H1 (cell line): ENCODE data around the gene HDAC3. TPM values are rescaled to one million over a fixed set of nuclear protein-coding genes. Genes with fewer than 3 reads are reported as not detected.

Source experiments
- CTCF ChIA-PET: fragments of 300-600 bp; sonication (Branson Sonifier 250); formaldehyde crosslinking; loops from one replicate; lab custom pipeline; 2021; ENCODE audit not compliant: partially characterized antibody; lab: Charles Lee
- POLR2A ChIA-PET: fragments of 300-600 bp; sonication (Branson Sonifier 250); formaldehyde crosslinking; loops from one replicate; lab custom pipeline; 2021; ENCODE audit warnings: inconsistent platforms; ENCODE audit not compliant: partially characterized antibody; lab: Charles Lee
- DNase-seq, 2 experiments: peaks; one replicate each; pipeline versions ENCODE4 v3.0.0 to v3.0.0-alpha.2; 2010 to 2022; ENCODE audit warnings: low spot score in 2 of 2, low read depth in 1 of 2, mixed read lengths in 1 of 2
- FAIRE-seq: peaks from 2 replicates; lab custom pipeline; 2011; peaks lifted over from hg19 to GRCh38; lab: Jason Lieb, UNC
- H2AFZ ChIP-seq: 2 replicates; pipeline ENCODE4 v1.8.1; 2012; ENCODE audit warnings: low read length, inconsistent platforms
- H2AK5ac ChIP-seq: 2 replicates; pipeline ENCODE4 v1.6.1; 2013; ENCODE audit warnings: low read depth, low read length
- H2BK120ac ChIP-seq: replicated peaks from 2 replicates; pipeline ENCODE3; 2013; ENCODE audit warnings: low read depth, low read length, inconsistent platforms
- H2BK12ac ChIP-seq: 2 replicates; pipeline ENCODE4 v1.6.1; 2013; ENCODE audit warnings: low read depth, low read length
- H2BK15ac ChIP-seq: 2 replicates; pipeline ENCODE4 v1.6.1; 2013; ENCODE audit warnings: low read length
- H2BK20ac ChIP-seq: 2 replicates; pipeline ENCODE4 v1.6.1; 2013; ENCODE audit warnings: low read length
- H2BK5ac ChIP-seq: 2 replicates; pipeline ENCODE4 v1.6.1; 2013; ENCODE audit warnings: low read depth, low read length
- H3K14ac ChIP-seq: 2 replicates; pipeline ENCODE4 v1.6.1; 2013; ENCODE audit warnings: inconsistent platforms; ENCODE audit not compliant: insufficient read length
- H3K18ac ChIP-seq: 2 replicates; pipeline ENCODE4 v1.6.1; 2013; ENCODE audit warnings: low read length; ENCODE audit errors: extremely low read depth
- H3K23ac ChIP-seq: 2 replicates; pipeline ENCODE4 v1.6.1; 2013; ENCODE audit warnings: inconsistent platforms; ENCODE audit not compliant: insufficient read length
- H3K23me2 ChIP-seq: 2 replicates; pipeline ENCODE4 v1.6.1; 2013; ENCODE audit warnings: low read depth, low read length
- H3K27ac ChIP-seq: 2 replicates; pipeline ENCODE4 v1.6.1; 2011; ENCODE audit warnings: low read depth, low read length, inconsistent platforms
- H3K27me3 ChIP-seq, 4 experiments: replicated peaks in 1 of 4; 1 replicate in 1 of 4; 2 replicates in 3 of 4; pipeline versions ENCODE4 v1.6.1 to v1.8.1; 2011 to 2013; ENCODE audit warnings: low read length in 3 of 4, mild to moderate bottlenecking in 3 of 4, inconsistent platforms in 2 of 4, mixed read lengths in 2 of 4, moderate library complexity in 1 of 4; ENCODE audit not compliant: control insufficient read depth in 3 of 4, insufficient read depth in 3 of 4; ENCODE audit errors: extremely low read depth in 1 of 4
- H3K36me3 ChIP-seq, 4 experiments: 2 replicates each; pipeline versions ENCODE4 v1.6.1 to v1.8.1; 2011 to 2013; ENCODE audit warnings: mild to moderate bottlenecking in 4 of 4, low read length in 3 of 4, moderate library complexity in 2 of 4, control low read depth in 1 of 4, inconsistent platforms in 1 of 4; ENCODE audit not compliant: insufficient read depth in 4 of 4, control insufficient read depth in 2 of 4
- H3K4ac ChIP-seq: replicated peaks from 2 replicates; pipeline ENCODE3; 2013; ENCODE audit warnings: low read length, low read depth, mixed read lengths, inconsistent platforms; ENCODE audit not compliant: insufficient read length
- H3K4me1 ChIP-seq, 4 experiments: replicated peaks in 1 of 4; 1 replicate in 1 of 4; 2 replicates in 3 of 4; pipeline versions ENCODE4 v1.6.1 to v1.8.1; 2011 to 2013; ENCODE audit warnings: low read length in 3 of 4, inconsistent platforms in 2 of 4, mixed read lengths in 1 of 4; ENCODE audit not compliant: insufficient read depth in 4 of 4, control insufficient read depth in 3 of 4
- H3K4me2 ChIP-seq, 2 experiments: 2 replicates each; pipeline versions ENCODE4 v1.6.1 to v1.8.1; 2011 to 2013; ENCODE audit warnings: low read depth in 2 of 2, low read length in 2 of 2, control low read depth in 1 of 2, inconsistent platforms in 1 of 2, mild to moderate bottlenecking in 1 of 2; ENCODE audit not compliant: insufficient read depth in 1 of 2
- H3K4me3 ChIP-seq, 4 experiments: fragments of 200-600, 300-600 bp in 1 of 4; sonication (generic), shearing (Covaris generic), sonication (Bioruptor Twin) in 1 of 4; 2 replicates each; pipeline versions ENCODE4 v1.5.1 to v1.8.1; 2011 to 2016; ENCODE audit warnings: low read length in 4 of 4, low read depth in 3 of 4, control low read depth in 2 of 4, inconsistent platforms in 2 of 4, mild to moderate bottlenecking in 2 of 4, mixed read lengths in 1 of 4, moderate library complexity in 1 of 4; ENCODE audit not compliant: insufficient read depth in 2 of 4; ENCODE audit errors: extremely low read depth in 1 of 4
- H3K56ac ChIP-seq: replicated peaks from 2 replicates; pipeline ENCODE3; 2013; ENCODE audit warnings: low read depth, mild to moderate bottlenecking, mixed read lengths, low read length, inconsistent platforms; ENCODE audit not compliant: insufficient read length
- H3K79me1 ChIP-seq: 2 replicates; pipeline ENCODE4 v1.6.1; 2013; ENCODE audit warnings: low read depth, low read length, control low read depth
- H3K79me2 ChIP-seq, 2 experiments: 2 replicates each; pipeline versions ENCODE4 v1.6.1 to v1.8.1; 2012 to 2013; ENCODE audit warnings: low read length in 2 of 2, mild to moderate bottlenecking in 2 of 2, inconsistent platforms in 1 of 2; ENCODE audit not compliant: insufficient read depth in 2 of 2, control insufficient read depth in 1 of 2
- H3K9ac ChIP-seq, 4 experiments: replicated peaks in 1 of 4; 1 replicate in 1 of 4; 2 replicates in 3 of 4; pipeline versions ENCODE4 v1.6.1 to v1.8.1; 2011 to 2013; ENCODE audit warnings: low read depth in 3 of 4, low read length in 3 of 4, control low read depth in 2 of 4, mild to moderate bottlenecking in 2 of 4, moderate library complexity in 2 of 4, inconsistent platforms in 1 of 4; ENCODE audit errors: extremely low read depth in 1 of 4
- H3K9me3 ChIP-seq, 2 experiments: 2 replicates each; pipeline versions ENCODE4 v1.6.1 to v1.8.1; 2012 to 2013; ENCODE audit warnings: mild to moderate bottlenecking in 2 of 2, moderate library complexity in 2 of 2, control low read depth in 1 of 2, inconsistent platforms in 1 of 2, low read depth in 1 of 2, low read length in 1 of 2, mixed read lengths in 1 of 2; ENCODE audit not compliant: insufficient read depth in 2 of 2
- H4K20me1 ChIP-seq, 2 experiments: replicated peaks in 1 of 2; 2 replicates each; pipeline versions ENCODE3 to v1.8.1; 2011 to 2013; ENCODE audit warnings: inconsistent platforms in 2 of 2, low read length in 2 of 2, mild to moderate bottlenecking in 1 of 2; ENCODE audit not compliant: insufficient read depth in 2 of 2, control insufficient read depth in 1 of 2
- H4K5ac ChIP-seq: 2 replicates; pipeline ENCODE4 v1.6.1; 2013; ENCODE audit warnings: low read length, low read depth, mixed read lengths, inconsistent platforms; ENCODE audit not compliant: insufficient read length
- H4K8ac ChIP-seq: 2 replicates; pipeline ENCODE4 v1.8.0; 2013; ENCODE audit warnings: mild to moderate bottlenecking, moderate library complexity, low read length, inconsistent platforms; ENCODE audit not compliant: insufficient read depth; ENCODE audit errors: extremely low read depth
- H4K91ac ChIP-seq: replicated peaks from 2 replicates; pipeline ENCODE3; 2013; ENCODE audit warnings: low read length, mixed read lengths, inconsistent platforms; ENCODE audit not compliant: insufficient read length
- EGR1 ChIP-seq: IDR thresholded peaks from 2 replicates; pipeline ENCODE4 v1.6.1; 2011; ENCODE audit warnings: low read depth, low read length, borderline replicate concordance
- GABPA ChIP-seq: IDR thresholded peaks from 2 replicates; pipeline ENCODE4 v1.6.1; 2011; ENCODE audit warnings: mild to moderate bottlenecking, low read length, moderate library complexity, borderline replicate concordance; ENCODE audit not compliant: insufficient read depth
- KDM4A ChIP-seq: IDR thresholded peaks from one replicate; pipeline ENCODE4 v1.7.1; 2012; ENCODE audit warnings: low read depth, mild to moderate bottlenecking, moderate library complexity, low read length, inconsistent platforms; ENCODE audit not compliant: severe bottlenecking
- NRF1 ChIP-seq: IDR thresholded peaks from 2 replicates; pipeline ENCODE4 v1.6.1; 2011; ENCODE audit warnings: mild to moderate bottlenecking, low read depth, low read length, improper control_type of control experiment
- RNF2 ChIP-seq: fragments of 200-900, 300-1000 bp; sonication (generic); IDR thresholded peaks from 2 replicates; pipeline ENCODE4 v1.7.1; 2016; ENCODE audit warnings: borderline replicate concordance, low read depth, mild to moderate bottlenecking, antibody characterized with exemption, low read length; ENCODE audit not compliant: poor library complexity, severe bottlenecking; ENCODE audit errors: missing control alignments
- SAP30 ChIP-seq: fragments of 300-600 bp; sonication (generic); IDR thresholded peaks from 2 replicates; pipeline ENCODE4 v1.7.1; 2012; ENCODE audit warnings: low read length, moderate library complexity, mild to moderate bottlenecking, inconsistent platforms; ENCODE audit not compliant: insufficient read depth, insufficient replicate concordance
- SP1 ChIP-seq: IDR thresholded peaks from 2 replicates; pipeline ENCODE4 v1.6.1; 2011; ENCODE audit warnings: low read depth, low read length
- WGBS, 2 experiments: shearing (Covaris generic) in 1 of 2; methylation state at CpG; one replicate each; pipeline versions ENCODE4 v1.1.6 to v1.1.7; 2013 to 2015; ENCODE audit warnings: low lambda C conversion rate in 2 of 2, mixed read lengths in 2 of 2, inconsistent platforms in 1 of 2, low coverage in 1 of 2, missing lambda C conversion rate in 1 of 2; ENCODE audit not compliant: insufficient replicate concordance in 2 of 2, insufficient coverage in 1 of 2, insufficient read length in 1 of 2; ENCODE audit errors: extremely low coverage in 1 of 2, missing lambda C conversion rate in 1 of 2; 5-methylcytosine and 5-hydroxymethylcytosine counted together
- polyA plus RNA-seq, 7 experiments: library from polyadenylated mRNA; depleted of rRNA in 3 of 7; stranded (reverse) in 5 of 7; unstranded in 2 of 7; fragments of >200 nt in 5 of 7; fragments of 200-250 nt in 2 of 7; gene quantifications; 1 replicate in 5 of 7; 2 replicates in 1 of 7; 4 replicates in 1 of 7; pipeline versions ENCODE4 v1.2.1 to v1.2.3, GENCODE V29; 2011 to 2013; ENCODE audit warnings: missing spikeins in 2 of 7, mixed read lengths in 2 of 7
- total RNA-seq: library from RNA; stranded (reverse); fragmentation: NEBNext Ultra II Directional; extraction: Animal tissue kit (Norgen Biotek cat#: 25700); gene quantifications from 2 replicates; pipeline ENCODE4 v1.2.1, GENCODE V29; 2021
- TF ChIP-seq, protein P1 (sequence below): IDR thresholded peaks from 2 replicates; pipeline ENCODE4 v1.6.1; 2011; ENCODE audit warnings: low read depth, mild to moderate bottlenecking, low read length; ENCODE audit not compliant: insufficient read depth
- TF ChIP-seq, protein P2 (sequence below): IDR thresholded peaks from 2 replicates; pipeline ENCODE4 v1.6.1; 2012; ENCODE audit warnings: low read length, inconsistent platforms

The HDAC3 gene
- total and polyA plus RNA-seq, 2 of the 8 experiments (the other 6 are each of a cell fraction or from before 2014, with no cell fraction given), result 99.0 to 120 TPM

DNA sequence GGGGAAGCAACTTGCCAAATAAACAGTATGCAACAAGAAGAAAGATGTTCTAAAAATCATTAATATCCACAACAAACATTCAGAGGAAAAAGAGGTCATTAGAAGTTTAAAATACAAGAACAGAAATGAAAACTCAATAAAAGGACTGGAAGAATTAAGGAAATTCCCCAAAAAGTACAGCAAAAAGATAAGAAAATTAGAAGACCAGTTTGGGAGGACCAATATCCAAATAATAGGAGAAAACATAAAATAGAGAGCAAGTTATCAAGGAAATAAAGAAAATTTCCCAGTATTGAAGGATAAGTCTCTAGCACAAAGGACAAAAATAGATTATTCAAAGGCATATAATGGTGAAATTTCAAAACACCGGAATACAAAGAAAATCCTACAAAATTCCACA lies 39.8 kb downstream of the HDAC3 start:
- FAIRE-seq, result no peak
- Histone ChIP-seq H3K56ac (no peak overlapping the region), H4K20me1 (peaks cover 6 to 7% of the 10 kb centered on the region in 2 experiments), H2AK5ac (no peak overlapping the region), H3K4me3 (no peak overlapping the region), H2BK15ac (no peak overlapping the region), H3K23me2 (no peaks in the 10 kb centered on the region), H3K79me1 (0 out of 2 replicates have a peak, but pooled peaks cover 4% of the 10 kb centered on the region), H3K23ac (no peak overlapping the region), H3K18ac (no peak overlapping the region), H3K27me3 (no peaks in the 10 kb centered on the region), H3K4ac (no peak overlapping the region), H4K91ac (no peak overlapping the region), H4K8ac (no peak overlapping the region), H3K9me3 (no peaks in the 10 kb centered on the region), H2BK12ac (no peak overlapping the region), H3K4me1 (no peaks in the 10 kb centered on the region; a peak in 1 of 7 replicates), H2AFZ (no peak overlapping the region), H3K79me2 (peaks cover 0 to 54% of the 10 kb centered on the region in 2 experiments; a peak in 2 of 4 replicates), H4K5ac (no peak overlapping the region), H3K9ac (no peak overlapping the region), H3K14ac (no peak overlapping the region), H3K4me2 (no peak overlapping the region), H3K27ac (no peak overlapping the region), H3K36me3 (no peaks in the 10 kb centered on the region), H2BK120ac (no peak overlapping the region), H2BK5ac (no peak overlapping the region), H2BK20ac (no peak overlapping the region)
- ChIA-PET POLR2A (interaction anchor here (1.1 to 1.6 kb wide), 3 partner anchors 11 to 22 kb away, joined by 3 to 6 read pairs (median 3); partner anchors contain the start of gene DIAPH1), CTCF (interaction anchor here (0.6 to 4.0 kb wide), 10 partner anchors 13 to 166 kb away, joined by 3 to 46 read pairs (median 5); partner anchors contain the start of genes DIAPH1 and PCDHGA12)
- DNase-seq, result no peak
- TF ChIP-seq GABPA (no peak), SP1 (no peak), SAP30 (no peak), NRF1 (no peak), RNF2 (no peak), EGR1 (no peak), KDM4A (no peak)
- TF ChIP-seq, protein P1, sequence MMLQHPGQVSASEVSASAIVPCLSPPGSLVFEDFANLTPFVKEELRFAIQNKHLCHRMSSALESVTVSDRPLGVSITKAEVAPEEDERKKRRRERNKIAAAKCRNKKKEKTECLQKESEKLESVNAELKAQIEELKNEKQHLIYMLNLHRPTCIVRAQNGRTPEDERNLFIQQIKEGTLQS, result no peak
- TF ChIP-seq, protein P2, sequence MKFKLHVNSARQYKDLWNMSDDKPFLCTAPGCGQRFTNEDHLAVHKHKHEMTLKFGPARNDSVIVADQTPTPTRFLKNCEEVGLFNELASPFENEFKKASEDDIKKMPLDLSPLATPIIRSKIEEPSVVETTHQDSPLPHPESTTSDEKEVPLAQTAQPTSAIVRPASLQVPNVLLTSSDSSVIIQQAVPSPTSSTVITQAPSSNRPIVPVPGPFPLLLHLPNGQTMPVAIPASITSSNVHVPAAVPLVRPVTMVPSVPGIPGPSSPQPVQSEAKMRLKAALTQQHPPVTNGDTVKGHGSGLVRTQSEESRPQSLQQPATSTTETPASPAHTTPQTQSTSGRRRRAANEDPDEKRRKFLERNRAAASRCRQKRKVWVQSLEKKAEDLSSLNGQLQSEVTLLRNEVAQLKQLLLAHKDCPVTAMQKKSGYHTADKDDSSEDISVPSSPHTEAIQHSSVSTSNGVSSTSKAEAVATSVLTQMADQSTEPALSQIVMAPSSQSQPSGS, result no peak
- WGBS, 2 experiments, result 91% methylated on average over 1 of the region's 1 CpG; no CpG with 5 or more reads in 1 of the 2 experiments
